HPDE6-E6E7 (cell line): ENCODE results near the gene TEX101.
"Not testable (repeated sequence)": the region's sequence is repeated elsewhere in the genome, so short reads cannot be mapped to it uniquely, and the experiment has no call there.

ENCODE experiments used
- DNase-seq: peaks from one replicate; pipeline ENCODE4 v3.0.0; 2011; ENCODE audit warnings: missing footprints; ENCODE audit errors: extremely low spot score

Gene TEX101

GRCh38 chr19:43414554-43414953, at the start of gene TEX101:
TEX101 (plus strand) TSS chr19:43414890; CDS start chr19:43415920, 1,030 bp downstream.
- no peak for DNase-seq

GRCh38 chr19:43365677-43366076, 49.0 kb upstream of the TEX101 start:
- DNase-seq = not testable (repeated sequence)

GRCh38 chr19:43367822-43368221, 46.9 kb upstream of the TEX101 start:
- DNase-seq = no peak

- not testable (repeated sequence) for DNase-seq
Measured at GRCh38 chr19:43368897-43369296, 45.8 kb upstream of the TEX101 start.

- DNase-seq = no peak
Measured at GRCh38 chr19:43371909-43372308, 42.8 kb upstream of the TEX101 start.

- peak; percentile 28 for DNase-seq
Measured at GRCh38 chr19:43372462-43372861, 42.2 kb upstream of the TEX101 start.

- DNase-seq = not testable (repeated sequence)
Measured at GRCh38 chr19:43377624-43378023, 37.1 kb upstream of the TEX101 start.

GRCh38 chr19:43380008-43380407, 34.7 kb upstream of the TEX101 start:
- no peak for DNase-seq

- no peak for DNase-seq
Measured at GRCh38 chr19:43380771-43381386, 33.8 kb upstream of the TEX101 start.

- not testable (repeated sequence) for DNase-seq
Measured at GRCh38 chr19:43382586-43383216, 32.0 kb upstream of the TEX101 start.

- DNase-seq = not testable (repeated sequence)
Measured at GRCh38 chr19:43383254-43383653, 31.4 kb upstream of the TEX101 start.

- DNase-seq = not testable (repeated sequence)
Measured at GRCh38 chr19:43383759-43384158, 30.9 kb upstream of the TEX101 start.

- not testable (repeated sequence) for DNase-seq
Measured at GRCh38 chr19:43390903-43391551, 23.7 kb upstream of the TEX101 start.

- not testable (repeated sequence) for DNase-seq
Measured at GRCh38 chr19:43391552-43391935, 23.1 kb upstream of the TEX101 start.

- DNase-seq = not testable (repeated sequence)
Measured at GRCh38 chr19:43393501-43393900, 21.2 kb upstream of the TEX101 start.

GRCh38 chr19:43395561-43395960, 19.1 kb upstream of the TEX101 start:
- DNase-seq = no peak

GRCh38 chr19:43406297-43406696, 8.4 kb upstream of the TEX101 start:
- DNase-seq = no peak

GRCh38 chr19:43407416-43408005, 7.2 kb upstream of the TEX101 start:
- no peak for DNase-seq

GRCh38 chr19:43408043-43408442, 6.6 kb upstream of the TEX101 start:
- no peak for DNase-seq

GRCh38 chr19:43409415-43409814, 5.3 kb upstream of the TEX101 start:
- no peak for DNase-seq

GRCh38 chr19:43412441-43412840, 2.2 kb upstream of the TEX101 start:
- DNase-seq = no peak

GRCh38 chr19:43416951-43417623, 2.4 kb downstream of the TEX101 start:
- DNase-seq = no peak
